HG03060 (cell line): Measurements from ENCODE around the gene HCFC1R1.
A peak's percentile ranks its signal among the peaks of the same experiment; 100 is the strongest.
"Not testable (repeated sequence)": the region's sequence is repeated elsewhere in the genome, so short reads cannot be mapped to it uniquely, and the experiment has no call there.

Experiments used
- ATAC-seq: cut with Tn5 transposase; IDR thresholded peaks from one replicate; pipeline ENCODE4 v1.9.1; 2021; ENCODE audit warnings: low read depth, moderate number of reproducible peaks; ENCODE audit not compliant: unreplicated experiment

The HCFC1R1 gene

GRCh38 chr16:3023669-3024478 lies at the start of gene HCFC1R1, which contains the start of gene THOC6:
TSS of gene HCFC1R1 (minus strand) at chr16:3023942. CDS start at chr16:3023941, 1 bp downstream.
TSS of gene THOC6 (plus strand) at chr16:3024035. CDS start at chr16:3024327, 292 bp downstream.
- ATAC-seq, result peak; percentile 56

- no peak for ATAC-seq
Observed at GRCh38 chr16:3073448-3073847, 49.7 kb upstream of the HCFC1R1 start.

GRCh38 chr16:3072576-3073263 lies 49.0 kb upstream of the HCFC1R1 start:
- not testable (repeated sequence) for ATAC-seq

- not testable (repeated sequence) for ATAC-seq
Observed at GRCh38 chr16:3072148-3072547, 48.4 kb upstream of the HCFC1R1 start.

GRCh38 chr16:3071655-3072054 lies 47.9 kb upstream of the HCFC1R1 start:
- no peak for ATAC-seq

- no peak for ATAC-seq
Observed at GRCh38 chr16:3070608-3071111, 46.9 kb upstream of the HCFC1R1 start.

- not testable (repeated sequence) for ATAC-seq
Observed at GRCh38 chr16:3069146-3069545, 45.4 kb upstream of the HCFC1R1 start.

GRCh38 chr16:3068487-3068886 lies 44.7 kb upstream of the HCFC1R1 start:
- no peak for ATAC-seq

- ATAC-seq, result no peak
Observed at GRCh38 chr16:3066440-3066748, 42.7 kb upstream of the HCFC1R1 start.

- no peak for ATAC-seq
Observed at GRCh38 chr16:3065742-3066439, 42.1 kb upstream of the HCFC1R1 start.

- ATAC-seq, result no peak
Observed at GRCh38 chr16:3065069-3065741, 41.5 kb upstream of the HCFC1R1 start, which contains the start of gene IL32. TSS of gene IL32 (plus strand) at chr16:3065640. CDS start at chr16:3065812, 172 bp downstream.

GRCh38 chr16:3063625-3064386 lies 40.1 kb upstream of the HCFC1R1 start:
- ATAC-seq, result no peak

- ATAC-seq, result no peak
Observed at GRCh38 chr16:3062553-3062952, 38.8 kb upstream of the HCFC1R1 start.

GRCh38 chr16:3060339-3061127 lies 36.8 kb upstream of the HCFC1R1 start:
- ATAC-seq, result no peak

- ATAC-seq, result no peak
Observed at GRCh38 chr16:3059723-3060242, 36.0 kb upstream of the HCFC1R1 start.

- ATAC-seq, result no peak
Observed at GRCh38 chr16:3059041-3059722, 35.4 kb upstream of the HCFC1R1 start.

GRCh38 chr16:3058139-3059030 lies 34.6 kb upstream of the HCFC1R1 start:
- ATAC-seq, result no peak
